Stimulated activated CD4-positive, alpha-beta T cell treated with anti-CD3 and anti-CD28 coated beads, Interleukin-4, amount 100 ng/mL, for 1 hour (primary cell): Measurements from ENCODE around the gene GARRE1.
"Not testable (repeated sequence)": the region's sequence is repeated elsewhere in the genome, so short reads cannot be mapped to it uniquely, and the experiment has no call there.

Source experiments
- DNase-seq: peaks from one replicate; pipeline ENCODE4 v3.0.0-alpha.2; 2020

GARRE1 gene

GRCh38 chr19:34232566-34233481 lies 21.5 kb upstream of the GARRE1 start:
- no peak for DNase-seq

GRCh38 chr19:34235425-34235940 lies 18.9 kb upstream of the GARRE1 start:
- DNase-seq: no peak

- no peak for DNase-seq
Measured at GRCh38 chr19:34236035-34236987, 18.0 kb upstream of the GARRE1 start.

GRCh38 chr19:34237283-34237682 lies 17.1 kb upstream of the GARRE1 start:
- DNase-seq: no peak

- DNase-seq: no peak
Measured at GRCh38 chr19:34237939-34238338, 16.4 kb upstream of the GARRE1 start.

GRCh38 chr19:34241513-34242337 lies 12.6 kb upstream of the GARRE1 start:
- no peak for DNase-seq

GRCh38 chr19:34243138-34243875 lies 11.0 kb upstream of the GARRE1 start:
- not testable (repeated sequence) for DNase-seq

GRCh38 chr19:34243876-34244578 lies 10.3 kb upstream of the GARRE1 start:
- no peak for DNase-seq

GRCh38 chr19:34244611-34245299 lies 9.6 kb upstream of the GARRE1 start:
- DNase-seq: no peak

- DNase-seq: no peak
Measured at GRCh38 chr19:34246340-34246739, 8.0 kb upstream of the GARRE1 start.

GRCh38 chr19:34248941-34249340 lies 5.4 kb upstream of the GARRE1 start:
- no peak for DNase-seq

- DNase-seq: not testable (repeated sequence)
Measured at GRCh38 chr19:34253167-34253566, 1.2 kb upstream of the GARRE1 start.

GRCh38 chr19:34253681-34254045 lies 691 bp upstream of the GARRE1 start:
- not testable (repeated sequence) for DNase-seq

GRCh38 chr19:34254698-34255432 lies 511 bp downstream of the GARRE1 start:
- DNase-seq: peak; percentile 36

- no peak for DNase-seq
Measured at GRCh38 chr19:34255546-34255945, 1.2 kb downstream of the GARRE1 start.

GRCh38 chr19:34256835-34257558 lies 2.6 kb downstream of the GARRE1 start:
- no peak for DNase-seq

GRCh38 chr19:34257559-34257924 lies 3.2 kb downstream of the GARRE1 start:
- no peak for DNase-seq

GRCh38 chr19:34259367-34260095 lies 5.2 kb downstream of the GARRE1 start:
- no peak for DNase-seq
